Lung microvascular endothelial cell (primary cell): ENCODE measurements around the gene FAM163B. TPM values are rescaled to one million over a fixed set of nuclear protein-coding genes. Genes with fewer than 3 reads are reported as not detected.
A peak's percentile ranks its signal among the peaks of the same experiment; 100 is the strongest.

Experiments used
- DNase-seq, 2 donors: peaks; one replicate each; pipeline versions ENCODE4 v3.0.0 to v3.0.0-alpha.2; 2010; ENCODE audit warnings: low read depth in 2 of 2
- total RNA-seq: library from RNA; depleted of rRNA; stranded (reverse); fragments of >200 nt; gene quantifications from 2 replicates; pipeline ENCODE4 v1.2.1, GENCODE V29; 2014

FAM163B gene
- not detected in 2 replicates for total RNA-seq

DNA sequence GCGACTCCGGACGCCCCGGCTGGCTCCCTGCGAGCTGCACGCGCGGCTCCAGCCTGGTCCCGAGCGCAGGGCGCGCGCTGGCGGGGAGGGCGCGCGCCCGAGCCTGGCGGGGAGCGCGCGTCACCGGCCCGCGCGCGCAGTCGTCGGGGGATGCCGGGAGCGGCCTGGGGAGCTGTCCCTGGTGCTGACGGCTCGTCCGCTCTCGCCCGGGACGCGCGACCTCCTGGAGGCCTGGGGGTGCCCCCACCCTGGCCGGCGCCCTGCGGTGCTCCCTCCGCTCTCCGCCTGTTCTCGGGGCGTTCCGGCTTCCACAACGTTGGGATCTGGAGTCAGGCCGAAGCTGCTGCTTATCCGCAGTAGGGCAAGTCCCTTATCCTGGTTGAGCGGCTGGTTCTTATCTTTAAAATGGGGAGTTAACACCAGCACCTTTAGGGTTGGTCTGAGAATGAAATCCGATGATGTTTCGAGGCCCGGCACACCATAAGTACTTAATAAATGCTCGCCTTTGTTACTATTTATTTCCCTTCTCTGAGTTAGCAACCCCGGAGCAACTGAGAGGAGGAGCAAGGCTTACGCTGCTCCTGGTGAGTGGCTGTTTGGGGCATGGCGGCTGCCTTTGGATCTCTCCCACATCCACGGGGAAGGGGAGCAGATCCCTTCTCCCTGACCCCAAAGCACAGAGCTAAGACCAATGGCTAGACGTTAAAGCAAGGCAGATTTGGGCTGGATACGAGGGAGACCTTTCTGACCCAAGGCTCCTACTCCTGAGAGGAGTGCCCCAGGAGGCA lies at the start of gene FAM163B:
TSS of gene FAM163B (minus strand) at position 79 of the 788 bp plus-strand sequence. CDS start 29,166 bp downstream, outside the sequence.
- DNase-seq, result peak; percentile 20 to 63

DNA sequence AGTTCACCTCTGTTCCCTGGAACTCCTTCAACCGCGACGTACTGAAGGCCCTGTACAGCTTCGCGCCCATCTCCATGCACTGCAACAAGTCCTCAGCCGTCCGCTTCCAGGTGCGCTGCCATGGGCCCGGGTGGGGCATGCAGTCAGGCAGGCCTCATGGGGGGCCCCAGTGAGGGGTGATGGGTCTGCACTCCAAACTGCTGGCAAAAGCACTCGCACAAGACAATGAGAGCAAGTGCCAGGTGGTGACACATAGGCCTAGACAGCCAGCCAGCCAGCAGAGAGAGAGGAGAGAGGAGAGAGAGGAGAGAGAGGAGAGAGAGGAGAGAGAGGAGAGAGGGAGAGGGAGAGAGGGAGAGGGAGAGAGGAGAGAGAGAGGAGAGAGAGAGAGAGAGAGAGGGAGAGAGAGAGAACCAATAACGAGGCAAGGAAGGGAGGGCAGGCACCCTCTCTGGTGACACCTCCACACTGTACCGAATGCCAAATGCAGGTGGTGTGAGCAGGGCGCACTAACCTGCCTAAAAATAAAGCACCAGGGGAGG lies 48.0 kb upstream of the FAM163B start:
- DNase-seq, result no peak

DNA sequence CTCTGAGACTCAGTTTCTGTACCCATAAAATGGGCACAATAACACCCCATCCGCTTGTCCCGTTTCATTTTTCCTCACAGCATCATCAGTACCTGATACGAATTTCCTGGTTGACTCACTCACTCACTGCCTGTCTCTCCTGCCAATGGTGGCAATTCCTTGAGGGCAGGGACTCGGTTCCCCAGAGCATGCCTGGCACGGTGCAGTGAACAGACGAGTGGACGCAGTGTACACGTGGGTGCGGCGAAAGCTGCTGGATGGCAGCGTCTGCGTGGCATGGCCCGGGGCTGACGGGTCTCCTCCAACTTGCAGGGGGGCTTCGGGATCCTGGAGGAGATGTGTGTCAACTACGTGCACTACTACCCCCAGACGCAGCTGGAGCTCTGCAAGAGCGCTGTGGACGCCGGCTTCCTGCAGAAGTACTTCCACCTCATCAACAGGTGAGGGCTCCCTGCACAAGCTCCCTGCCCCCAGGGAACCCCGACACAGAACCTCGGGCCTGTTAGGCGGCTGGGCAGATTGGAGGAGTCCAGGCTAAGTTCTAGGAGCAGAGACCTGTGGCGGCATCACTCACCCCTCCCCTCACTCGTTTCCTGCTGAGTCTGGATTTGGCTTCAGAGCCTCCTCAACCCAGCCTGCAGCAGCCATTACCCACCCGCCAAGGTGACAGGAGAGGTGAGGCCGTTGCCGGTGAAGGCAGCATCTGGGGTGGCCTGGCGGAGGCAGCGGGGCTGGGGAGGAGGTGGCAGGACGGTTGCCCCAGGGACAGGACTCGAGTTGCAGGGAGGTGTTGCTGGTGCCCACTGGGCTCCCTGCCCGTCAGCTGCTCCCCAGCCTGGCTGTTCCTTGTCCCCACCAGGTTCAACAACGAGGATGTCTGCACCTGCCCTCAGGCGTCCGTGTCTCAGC lies 47.3 kb upstream of the FAM163B start:
- no peak for DNase-seq

DNA sequence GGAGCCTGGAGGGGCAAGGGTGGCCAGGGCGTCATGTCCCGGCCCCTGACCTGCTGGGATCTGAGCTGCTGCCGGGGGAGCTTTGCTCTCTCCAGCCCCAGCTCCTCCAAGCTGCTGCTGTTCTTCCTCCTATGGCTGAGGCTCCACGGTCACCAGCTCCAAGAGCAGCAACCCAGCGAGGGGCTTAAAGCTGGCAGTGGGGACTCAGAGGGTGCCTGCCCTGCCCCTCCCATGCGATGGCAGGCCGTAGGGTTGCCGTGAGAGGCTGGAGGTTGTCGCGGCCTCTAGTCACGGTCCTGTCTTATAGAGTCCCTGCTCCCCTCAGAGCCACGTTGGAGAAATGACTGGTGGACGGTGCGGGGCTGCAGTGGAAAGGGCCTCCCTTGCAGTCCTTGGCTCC lies 46.5 kb upstream of the FAM163B start:
- no peak for DNase-seq

DNA sequence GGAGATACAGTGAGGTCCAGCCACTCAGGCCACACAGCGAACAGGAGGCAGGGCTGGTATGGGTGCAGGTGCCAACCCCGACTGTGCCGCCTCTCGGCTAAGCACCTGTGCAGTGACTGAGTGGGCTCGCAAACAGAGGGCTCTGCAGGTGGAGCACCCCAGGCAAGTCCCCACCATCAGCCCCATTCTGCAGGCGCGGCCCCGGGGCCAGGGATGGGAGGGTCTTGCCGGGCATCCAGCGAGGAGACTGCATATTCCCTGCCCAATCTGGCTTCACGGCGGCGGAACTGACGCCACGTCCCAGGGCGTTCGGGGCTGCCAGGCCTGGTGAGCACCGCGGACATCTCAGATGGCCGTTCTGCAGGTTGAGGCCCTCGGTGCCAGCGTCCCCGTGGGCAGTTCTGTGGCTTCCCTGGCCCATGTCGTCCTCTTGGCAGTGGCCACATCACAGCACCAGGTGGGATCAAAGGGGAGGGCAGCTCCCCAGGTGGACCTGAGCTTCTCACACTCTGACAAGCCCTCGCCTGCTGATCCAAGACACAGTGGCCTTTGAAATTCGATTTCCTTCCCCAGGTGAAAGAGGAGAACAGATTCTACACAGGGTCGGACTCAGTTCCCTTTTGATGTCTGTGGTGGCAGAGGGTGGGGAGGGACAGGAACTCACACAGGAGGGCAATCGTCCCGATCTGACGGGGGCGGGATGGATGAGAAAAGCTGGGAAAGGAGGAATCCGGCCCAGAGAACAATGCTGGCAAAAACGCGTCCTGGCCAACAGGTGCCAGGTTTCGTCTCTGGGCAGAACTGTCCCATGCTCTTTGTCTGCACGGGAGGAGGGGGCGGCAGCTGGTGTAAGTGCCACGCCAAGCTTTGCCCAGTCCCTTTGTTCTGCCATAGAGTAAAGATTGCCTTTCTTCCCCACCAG lies 45.8 kb upstream of the FAM163B start:
- DNase-seq, result no peak

DNA sequence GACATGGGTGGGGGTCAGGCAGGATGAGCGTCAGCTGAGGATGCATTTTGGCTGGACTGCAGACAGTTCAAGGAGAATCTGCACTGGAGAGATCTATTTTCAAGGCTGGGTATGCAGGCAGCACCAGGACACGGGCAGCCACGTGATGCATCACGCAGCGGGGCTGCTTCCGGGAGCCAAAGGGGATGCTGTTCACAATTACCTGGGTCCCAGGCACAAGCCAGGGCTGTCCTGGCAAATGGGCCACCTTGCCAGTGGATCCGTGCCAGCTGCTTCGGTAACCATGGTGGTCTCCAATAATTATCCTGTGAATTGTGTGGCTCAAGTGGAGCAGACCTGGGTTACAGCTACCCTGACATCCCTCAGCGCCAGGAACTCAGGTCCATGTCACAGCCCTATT lies 44.4 kb upstream of the FAM163B start:
- DNase-seq, result no peak

DNA sequence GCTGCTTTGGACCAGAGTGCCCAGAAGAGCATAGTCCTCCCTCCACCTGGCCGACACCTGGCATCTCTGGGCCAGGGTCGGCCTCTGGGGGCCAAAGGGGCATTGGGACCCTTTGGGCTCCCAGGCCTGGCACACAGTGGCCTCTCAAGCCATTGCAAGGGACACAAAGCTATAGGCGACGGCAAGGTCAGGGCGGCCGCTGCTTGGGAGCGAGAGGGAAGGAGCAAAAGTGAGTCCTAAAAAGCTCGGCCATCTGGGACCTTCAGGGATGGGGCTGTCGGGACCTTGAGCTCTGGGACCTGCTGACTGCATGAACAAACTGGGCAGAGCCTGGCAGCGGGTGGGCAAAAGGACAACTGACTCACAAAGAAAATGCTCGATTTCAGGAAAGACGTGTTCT lies 40.8 kb upstream of the FAM163B start:
- no peak for DNase-seq

DNA sequence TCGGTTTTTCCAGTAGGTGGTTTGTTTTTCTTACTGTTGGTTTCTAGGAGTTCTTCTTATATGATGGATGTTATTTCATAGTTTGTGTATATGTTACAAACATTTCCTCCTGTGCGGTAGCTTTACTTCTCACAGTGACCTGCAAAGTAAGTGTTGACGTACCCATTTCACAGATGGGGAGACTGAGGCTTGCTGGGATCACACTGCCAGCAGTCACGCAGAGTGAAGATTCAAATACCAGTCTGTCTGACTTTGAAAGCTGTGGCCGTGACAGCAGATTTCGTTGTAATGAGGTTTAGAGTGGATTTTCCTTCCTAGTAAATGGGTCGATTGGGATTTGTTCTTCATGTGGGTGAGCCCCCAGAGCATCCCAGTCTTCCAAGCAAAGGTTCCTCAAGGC lies 40.0 kb upstream of the FAM163B start:
- no peak for DNase-seq

DNA sequence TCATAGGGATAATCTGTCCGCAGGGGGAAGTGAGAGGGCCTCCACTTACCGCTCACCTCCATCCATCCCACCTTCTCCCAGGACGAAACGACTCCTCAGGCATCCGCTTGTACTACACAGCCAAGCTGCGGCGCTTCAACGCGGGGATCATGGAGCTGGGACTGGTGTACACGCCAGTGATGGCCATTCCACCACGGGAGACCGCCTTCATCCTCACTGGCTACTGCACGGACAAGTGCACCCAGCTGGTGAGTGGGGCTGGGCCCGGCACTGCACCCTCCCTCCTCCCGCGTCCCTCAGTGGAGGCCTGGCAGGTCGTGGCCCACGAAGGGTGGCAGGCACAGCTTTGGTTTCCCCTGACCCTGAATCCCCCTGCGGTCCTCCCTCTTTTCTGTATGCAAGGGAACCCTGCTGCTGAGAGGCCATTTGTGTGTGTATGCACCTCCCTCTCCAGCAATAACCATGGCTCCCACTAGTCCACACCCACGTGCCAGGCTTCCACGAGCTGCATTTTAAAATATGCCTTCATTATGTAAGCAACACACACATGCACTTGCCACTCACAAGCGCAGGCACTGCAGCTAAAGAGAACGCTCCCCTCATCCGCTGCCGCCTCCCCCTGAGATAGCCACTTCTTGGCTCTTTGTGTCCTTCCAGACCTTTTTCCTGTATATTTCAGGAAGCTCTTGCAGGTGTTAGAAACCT lies 38.7 kb upstream of the FAM163B start:
- no peak for DNase-seq

DNA sequence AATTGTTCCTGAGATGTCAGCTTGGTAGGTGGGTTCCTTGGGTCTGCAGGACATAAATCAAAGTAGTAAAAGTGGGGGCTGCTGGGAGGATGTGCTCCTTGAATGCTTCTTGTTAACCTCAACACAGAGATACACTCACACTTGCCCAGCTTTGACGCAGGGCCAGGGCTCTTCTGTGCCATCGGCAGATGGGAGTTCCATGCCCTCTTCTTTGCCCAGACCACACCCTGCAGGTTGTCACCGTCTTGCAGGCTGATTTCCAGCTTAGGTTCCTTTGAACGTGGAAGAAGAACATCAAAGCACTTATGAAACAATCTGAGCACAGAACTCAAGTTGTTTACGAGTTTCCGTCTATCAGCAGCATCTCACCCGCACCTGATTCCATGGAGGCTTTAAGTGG lies 38.0 kb upstream of the FAM163B start:
- no peak for DNase-seq

DNA sequence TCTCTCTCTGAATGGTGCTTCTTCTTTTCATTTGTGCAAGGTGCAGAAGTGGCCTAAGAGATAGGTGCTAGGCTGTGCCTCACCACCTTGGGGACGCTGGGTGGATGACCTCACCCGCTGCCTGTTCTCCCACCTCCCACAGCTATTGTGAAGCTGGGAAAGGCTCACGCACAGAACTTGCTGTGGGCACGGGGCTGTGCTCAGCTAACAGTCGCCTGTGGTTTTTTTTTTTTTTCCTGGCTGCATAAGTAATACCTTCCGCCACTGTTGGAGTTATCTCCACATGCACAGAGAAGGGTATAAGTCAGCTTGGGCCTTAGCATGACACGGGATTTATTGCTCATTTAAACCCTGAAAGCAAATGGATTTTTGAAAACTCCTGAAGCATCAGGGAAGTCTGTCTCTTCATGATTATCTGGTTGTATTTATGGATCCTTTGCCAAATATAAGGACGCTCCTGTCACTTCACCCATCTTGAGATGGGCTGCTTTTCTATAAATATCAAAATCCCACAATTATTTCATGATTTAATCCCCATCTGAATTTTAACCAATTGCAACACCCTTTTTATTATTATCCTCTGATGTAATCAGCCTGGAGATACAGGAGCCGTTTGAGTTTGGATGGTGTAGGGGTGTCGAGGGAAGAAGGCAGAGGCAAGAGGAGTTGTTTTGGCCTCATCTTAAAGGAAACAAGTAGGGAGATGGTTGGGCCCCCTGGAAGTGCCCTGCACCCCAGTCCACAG lies 36.0 kb upstream of the FAM163B start:
- DNase-seq, result no peak

DNA sequence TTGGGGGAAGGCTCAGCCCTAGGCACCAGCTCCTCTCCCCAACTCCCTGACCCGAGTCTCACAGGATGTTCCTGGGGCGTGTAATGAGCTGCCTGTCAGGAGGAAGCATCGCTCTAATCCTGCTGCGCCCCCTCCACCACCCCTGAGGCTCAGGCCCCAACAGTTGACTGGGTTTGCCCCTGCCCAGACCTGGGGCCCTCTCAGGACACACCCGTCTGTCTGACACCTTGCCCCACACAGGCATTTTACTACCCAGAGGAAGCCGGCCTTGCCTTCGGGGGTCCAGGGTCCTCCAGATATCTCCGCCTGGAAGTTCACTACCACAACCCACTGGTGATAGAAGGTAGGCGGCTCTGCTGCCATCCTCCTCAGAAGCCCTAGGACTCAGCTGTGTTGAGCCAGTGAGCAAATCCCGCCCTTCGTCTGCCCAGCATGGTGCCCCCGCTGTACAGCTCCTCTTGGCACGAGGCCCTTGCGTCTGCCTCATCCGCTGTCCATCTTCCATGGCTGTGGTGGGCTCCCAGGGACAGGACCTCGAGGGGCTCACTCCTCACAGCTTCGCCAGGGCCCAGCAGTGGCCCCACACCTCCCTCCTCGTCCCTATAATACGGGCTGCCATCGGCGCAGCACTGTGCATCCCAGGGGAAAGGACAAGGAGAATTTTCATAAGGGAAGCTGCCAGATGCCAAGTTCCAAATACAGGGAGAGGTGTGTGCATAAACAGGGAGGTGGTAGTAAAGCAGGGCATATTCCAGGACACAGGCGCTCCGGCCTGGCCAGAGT lies 35.0 kb upstream of the FAM163B start:
- DNase-seq, result no peak

DNA sequence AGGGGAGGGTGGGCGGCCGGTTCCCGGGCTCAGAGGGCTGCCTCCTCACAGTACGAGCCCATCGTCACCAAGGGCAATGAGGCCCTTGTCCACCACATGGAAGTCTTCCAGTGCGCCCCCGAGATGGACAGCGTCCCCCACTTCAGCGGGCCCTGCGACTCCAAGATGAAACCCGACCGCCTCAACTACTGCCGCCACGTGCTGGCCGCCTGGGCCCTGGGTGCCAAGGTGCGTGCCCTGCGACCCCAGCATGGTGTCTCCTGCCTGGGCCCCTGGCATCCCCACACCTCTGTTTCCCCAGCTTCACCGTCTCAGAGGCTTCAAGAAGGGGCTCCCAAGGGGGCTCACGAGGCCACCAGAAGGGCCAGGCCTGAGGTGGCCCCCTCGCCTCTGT lies 34.2 kb upstream of the FAM163B start:
- no peak for DNase-seq

DNA sequence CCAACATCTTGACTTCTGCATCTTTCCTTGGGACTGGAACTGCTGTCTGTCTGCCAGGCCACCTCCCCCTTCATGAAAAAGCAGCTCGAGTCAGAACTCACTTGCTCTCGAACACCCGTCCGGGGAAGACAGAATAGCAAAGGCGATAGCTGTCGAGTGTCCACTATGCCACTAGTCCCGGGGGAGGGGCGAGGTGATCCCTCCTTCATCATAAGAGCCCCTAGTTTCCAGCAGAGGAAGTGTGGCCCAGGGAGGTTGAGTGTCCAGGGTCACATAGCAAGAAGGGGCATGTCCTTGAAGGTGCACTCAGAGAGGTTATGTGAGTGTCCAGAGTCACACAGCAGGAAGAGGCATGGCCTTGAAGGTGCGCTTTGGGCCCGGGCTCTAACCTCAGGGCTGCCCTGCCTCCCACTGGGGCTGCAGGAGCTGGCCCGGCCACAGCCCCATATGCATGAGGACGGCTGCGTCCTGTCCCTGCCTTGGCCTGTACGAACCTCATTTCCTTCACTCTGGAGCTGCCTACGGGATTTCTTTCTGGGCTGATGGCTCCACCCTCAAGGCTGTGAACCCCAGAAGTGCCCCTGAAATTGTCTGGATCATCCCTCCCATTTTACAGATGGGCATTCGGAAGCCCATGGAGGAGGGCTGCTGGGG lies 33.6 kb upstream of the FAM163B start:
- DNase-seq, result peak in 1 of 2 donors; percentile 15

DNA sequence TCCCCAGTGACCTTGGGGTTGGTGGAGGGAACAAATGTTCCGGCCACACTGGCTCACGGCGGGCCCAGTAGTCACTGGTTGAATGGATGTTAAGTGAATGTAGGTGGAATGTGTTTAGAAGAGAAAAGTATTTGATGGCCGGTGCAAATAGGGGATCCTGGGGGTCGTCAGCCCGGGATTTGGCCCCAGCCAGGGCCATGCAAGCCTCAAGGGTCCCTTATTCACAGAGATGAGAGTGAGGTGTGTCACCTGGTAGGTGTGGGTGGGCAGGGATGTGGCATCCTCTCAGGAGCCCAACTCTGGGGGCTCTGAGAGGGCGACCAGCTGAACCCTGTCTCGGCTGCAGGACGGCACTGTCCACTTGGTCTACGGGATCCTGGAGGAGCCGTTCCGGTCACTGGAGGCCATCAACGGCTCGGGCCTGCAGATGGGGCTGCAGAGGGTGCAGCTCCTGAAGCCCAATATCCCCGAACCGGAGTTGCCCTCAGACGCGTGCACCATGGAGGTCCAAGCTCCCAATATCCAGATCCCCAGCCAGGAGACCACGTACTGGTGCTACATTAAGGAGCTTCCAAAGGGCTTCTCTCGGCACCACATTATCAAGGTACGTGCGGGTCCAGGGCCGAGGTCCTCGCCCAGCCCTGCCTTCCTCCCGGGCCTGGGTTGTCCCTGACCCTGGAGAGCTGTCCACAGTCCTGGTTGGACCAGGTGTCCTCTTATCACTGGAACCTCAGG lies 32.8 kb upstream of the FAM163B start:
- no peak for DNase-seq

DNA sequence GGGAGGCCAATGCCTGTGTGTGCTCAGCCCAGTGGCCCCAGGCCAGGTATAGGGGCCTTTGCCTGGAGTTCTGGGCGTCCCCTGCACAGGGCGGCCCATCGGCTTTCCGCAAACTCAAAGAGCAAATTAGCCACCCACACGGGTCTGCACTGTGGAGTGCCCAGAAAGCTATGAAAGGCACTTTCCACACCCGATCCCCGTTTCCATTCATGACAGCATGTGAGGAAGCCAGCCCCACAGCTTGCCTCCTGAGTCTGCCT lies 32.1 kb upstream of the FAM163B start:
- no peak for DNase-seq

DNA sequence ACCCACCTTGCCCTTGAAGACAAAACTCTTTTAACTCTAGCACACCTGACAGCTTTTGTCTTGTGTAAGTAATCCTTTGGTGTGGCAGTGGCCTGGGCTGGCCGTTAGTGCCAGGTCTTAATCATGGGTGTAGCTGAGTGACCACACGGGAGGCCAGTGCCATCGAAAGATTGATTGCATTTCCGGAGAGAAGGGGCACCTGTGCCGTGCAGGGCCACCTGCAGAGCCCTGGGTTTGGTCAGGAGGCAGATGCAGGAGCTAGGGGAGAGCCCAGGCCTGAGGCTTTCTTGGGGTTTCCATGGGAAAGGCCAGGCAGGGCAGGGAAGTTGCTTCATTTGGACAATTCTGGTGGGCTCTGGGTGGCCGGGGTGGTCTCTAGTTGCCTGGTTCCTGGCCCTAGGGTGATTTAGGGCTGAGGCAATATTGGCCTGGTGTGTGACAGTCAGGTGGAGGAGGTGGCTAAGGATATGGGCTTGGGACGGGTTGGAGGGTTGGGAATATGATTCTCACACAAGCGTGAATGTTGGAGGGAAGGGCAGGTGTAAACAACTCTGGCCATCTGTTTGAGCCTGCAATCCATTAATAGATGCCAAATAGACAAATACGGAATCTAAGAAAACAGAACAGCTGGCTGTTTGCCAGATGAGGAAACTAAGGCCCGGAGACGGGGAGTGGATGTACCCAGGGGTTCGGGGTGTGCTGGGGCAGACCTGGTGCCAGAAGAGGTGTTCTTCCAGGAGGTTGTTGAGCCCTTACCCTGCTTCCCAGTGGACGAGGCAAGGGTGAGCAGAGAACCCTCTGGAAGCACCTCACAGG lies 31.6 kb upstream of the FAM163B start:
- no peak for DNase-seq
